ENCODE measurements around the gene LCN15.
"Not testable (repeated sequence)": the region's sequence is repeated elsewhere in the genome, so short reads cannot be mapped to it uniquely, and the experiment has no call there.

LCN15 gene

DNA sequence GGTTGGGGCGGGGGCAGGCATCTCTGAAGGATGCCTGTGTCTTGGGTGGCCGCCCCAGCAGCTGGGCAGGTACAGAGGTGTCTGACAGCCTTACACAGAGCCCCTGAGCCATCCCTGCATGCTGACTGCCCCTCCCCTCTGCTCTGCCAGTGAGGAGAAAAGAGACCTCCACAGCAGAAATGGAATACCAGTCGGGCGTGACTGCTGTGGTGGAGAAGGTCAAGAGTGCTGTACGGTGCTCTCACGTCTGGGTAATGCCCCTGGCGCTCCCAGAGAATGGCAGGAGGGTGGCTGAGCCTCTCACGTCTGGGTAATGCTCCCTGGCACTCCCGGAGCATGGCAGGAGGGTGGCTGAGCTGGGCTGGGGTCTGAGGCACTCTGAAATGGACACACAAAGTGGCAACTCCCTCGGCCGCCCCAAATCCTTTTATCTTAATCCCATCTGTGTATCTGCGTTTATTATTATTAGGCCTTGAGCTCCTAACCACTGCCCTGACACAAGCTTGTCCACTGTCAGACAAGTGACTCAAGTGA lies 41.0 kb upstream of the LCN15 start:
- no peak for DNase-seq (ENCODE audit: low read depth)
- H3K4me3 ChIP-seq (ENCODE audit: low read depth, low read length) = no peak overlapping the region
- in situ Hi-C loops (cut with HindIII; ENCODE audit: low sequenced_read_pairs) = no loop called here
- no peak for TF ChIP-seq CTCF (IDR thresholded peaks at IDR 0.05; ENCODE audit: low read depth, low read length, missing control alignments)

GRCh38 chr9:136804509-136805206 lies 40.3 kb upstream of the LCN15 start:
- no peak for DNase-seq (ENCODE audit: low read depth)
- H3K4me3 ChIP-seq (ENCODE audit: low read depth, low read length) = no peak overlapping the region
- in situ Hi-C loops (cut with HindIII; ENCODE audit: low sequenced_read_pairs) = no loop called here
- TF ChIP-seq CTCF (IDR thresholded peaks at IDR 0.05; ENCODE audit: low read depth, low read length, missing control alignments) = no peak

DNA sequence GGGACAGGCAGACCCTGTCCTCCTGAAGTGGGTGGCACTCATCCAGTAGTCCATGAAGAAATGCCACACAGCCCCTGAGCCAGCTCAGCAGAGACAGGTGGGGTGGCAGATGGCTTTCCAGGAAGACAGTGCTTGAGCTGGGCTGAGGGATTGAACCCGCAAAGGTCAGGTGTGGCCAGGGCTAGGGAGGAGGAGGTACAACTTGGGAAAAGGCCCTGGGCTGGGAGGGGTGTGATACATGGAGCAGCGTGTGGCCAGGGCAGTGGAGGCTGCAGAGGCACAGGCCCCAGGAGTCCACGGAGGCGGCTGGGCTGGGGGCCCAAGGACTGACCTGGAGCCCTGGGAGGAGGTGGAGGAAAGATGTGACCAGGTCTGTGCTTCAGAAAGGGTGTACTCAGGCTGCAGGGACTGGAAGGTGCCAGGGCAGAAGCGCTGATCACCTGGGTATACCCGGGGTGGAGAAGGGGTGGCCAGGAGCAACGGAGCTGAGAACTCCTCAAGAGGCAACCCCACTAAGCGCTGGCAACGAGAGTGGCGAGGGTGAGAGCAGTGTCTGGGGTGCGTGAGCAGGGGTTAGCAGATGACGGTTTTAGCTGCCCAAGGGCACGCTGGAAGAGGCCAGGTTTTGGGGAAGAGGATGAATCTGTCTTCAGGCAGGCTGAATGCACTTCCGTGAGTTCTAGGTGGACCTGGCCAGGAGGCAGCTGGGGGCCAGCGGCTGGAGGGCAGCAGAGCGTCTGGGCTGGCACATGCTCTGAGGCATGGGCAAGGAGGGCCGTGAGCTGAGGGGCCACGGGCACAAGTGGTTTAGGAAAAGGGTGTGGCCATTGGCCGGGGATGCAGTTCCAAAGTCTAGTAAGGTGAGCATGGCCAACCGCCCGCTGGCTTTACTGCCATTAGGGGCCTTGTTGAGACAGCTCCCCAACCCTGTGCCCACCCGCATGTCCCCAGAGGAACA lies 39.5 kb upstream of the LCN15 start:
- H3K4me3 ChIP-seq (ENCODE audit: low read depth, low read length) = no peak overlapping the region
- no peak for TF ChIP-seq CTCF (IDR thresholded peaks at IDR 0.05; ENCODE audit: low read depth, low read length, missing control alignments)
- no peak for DNase-seq (ENCODE audit: low read depth)
- in situ Hi-C loops (cut with HindIII; ENCODE audit: low sequenced_read_pairs) = no loop called here

GRCh38 chr9:136803009-136803550 lies 38.8 kb upstream of the LCN15 start:
- DNase-seq (ENCODE audit: low read depth); in situ Hi-C loops (cut with HindIII; ENCODE audit: low sequenced_read_pairs); H3K4me3 ChIP-seq (ENCODE audit: low read depth, low read length): not testable (repeated sequence)

DNA sequence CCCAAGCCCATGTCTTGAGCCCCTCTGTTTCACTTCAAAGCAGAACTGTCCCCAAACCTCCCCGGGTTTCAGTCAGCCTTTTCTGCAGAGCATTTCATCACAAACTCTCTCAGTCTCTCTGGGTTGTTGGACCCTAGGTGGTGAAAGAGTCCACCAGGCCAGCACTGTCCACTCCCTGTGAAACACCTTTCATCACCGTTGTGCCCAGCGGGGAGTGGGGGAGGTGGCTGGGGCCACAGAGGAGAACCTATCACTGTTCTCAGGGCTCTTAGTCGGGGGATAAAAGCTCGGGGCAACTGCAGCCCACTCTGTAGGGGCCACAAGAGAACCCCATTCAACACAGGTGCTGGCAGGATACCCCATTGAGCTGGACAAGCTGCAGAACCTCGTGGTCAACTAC lies 38.0 kb upstream of the LCN15 start:
- no peak overlapping the region for H3K4me3 ChIP-seq (ENCODE audit: low read depth, low read length)
- no peak for TF ChIP-seq CTCF (IDR thresholded peaks at IDR 0.05; ENCODE audit: low read depth, low read length, missing control alignments)
- DNase-seq (ENCODE audit: low read depth) = no peak
- in situ Hi-C loops (cut with HindIII; ENCODE audit: low sequenced_read_pairs) = no loop called here

DNA sequence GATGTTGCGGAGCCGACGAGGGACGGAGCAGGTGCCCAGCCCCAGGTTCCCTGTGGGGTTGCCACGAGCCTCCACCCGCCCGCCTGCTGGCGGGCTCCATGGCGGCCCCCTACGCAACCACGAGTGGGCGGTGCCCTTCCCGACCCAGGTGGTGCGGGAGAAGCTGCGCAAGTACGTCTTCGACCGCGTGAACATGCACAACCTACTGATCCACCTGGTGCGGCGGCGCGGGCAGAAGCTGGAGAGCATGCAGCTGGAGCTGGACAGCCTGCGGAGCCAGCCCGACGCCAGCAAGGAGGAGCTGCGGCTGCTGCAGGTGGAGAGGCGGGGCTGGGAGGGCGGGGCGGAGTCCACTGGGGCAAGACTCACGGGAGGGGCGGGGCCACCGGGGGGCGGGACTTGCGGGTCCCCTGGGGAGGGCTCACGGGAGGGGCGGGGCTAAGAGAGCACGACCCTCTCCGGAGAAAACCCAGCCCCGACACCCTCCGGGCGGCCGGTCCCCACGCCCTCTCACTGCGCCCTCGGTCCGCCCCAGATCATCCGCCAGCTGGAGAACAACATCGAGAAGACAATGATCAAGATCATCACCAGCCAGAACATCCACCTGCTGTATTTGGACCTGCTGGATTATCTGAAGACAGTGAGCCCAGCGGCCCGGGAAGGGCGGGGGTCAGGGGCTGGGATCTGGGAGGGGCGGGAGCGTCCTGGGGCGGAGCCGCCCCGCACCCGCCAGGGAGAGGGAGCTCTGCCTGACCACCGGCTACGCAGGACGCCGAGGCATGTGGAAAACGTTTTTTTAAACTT lies 35.7 kb upstream of the LCN15 start:
- in situ Hi-C loops (cut with HindIII; ENCODE audit: low sequenced_read_pairs) = loop anchor here (25.0 kb wide), 1 partner anchor 237 kb away; the partner anchor contains the start of genes ABCA2, FUT7 and NPDC1
- no peak for TF ChIP-seq CTCF (IDR thresholded peaks at IDR 0.05; ENCODE audit: low read depth, low read length, missing control alignments)
- no peak for DNase-seq (ENCODE audit: low read depth)
- H3K4me3 ChIP-seq (ENCODE audit: low read depth, low read length) = peak overlapping the region; percentile 18

All from astrocyte of the cerebellum (primary cell).